Measurements from ENCODE around the gene RSRC1.

The RSRC1 gene

DNA sequence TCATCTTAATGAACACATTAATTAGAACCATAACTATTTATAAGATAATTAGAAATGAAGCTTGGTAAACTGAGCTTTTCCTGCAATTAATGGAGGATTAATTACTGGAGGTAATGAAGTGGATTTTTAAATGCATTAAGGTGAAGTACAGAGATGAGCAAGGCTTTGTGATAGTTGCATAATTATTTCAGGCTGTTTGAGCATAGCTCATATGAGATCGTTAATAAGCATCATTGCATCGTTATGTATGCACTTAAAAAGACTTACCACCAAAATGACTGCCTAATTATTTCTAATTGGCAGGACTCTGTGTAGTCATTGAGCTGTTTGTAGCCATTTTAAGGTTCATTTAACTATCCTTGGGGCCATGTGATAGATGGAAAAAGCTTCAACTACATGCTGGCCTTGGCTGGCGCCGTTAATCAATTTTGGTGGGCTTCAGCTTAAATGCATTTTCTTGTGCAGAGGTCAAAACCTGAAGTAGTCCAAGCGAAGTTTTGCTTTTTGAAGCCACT, 55.3 kb downstream of the RSRC1 start:
- no peaks in the 10 kb centered on the region for H4K20me1 ChIP-seq (ENCODE audit: insufficient read depth, low read length)
- H3K4me3 ChIP-seq (ENCODE audit: low read depth, low read length, poor library complexity, severe bottlenecking), result no peak overlapping the region
- no peak overlapping the region for H3K4me2 ChIP-seq (ENCODE audit: low read length)
- H3K4me1 ChIP-seq (ENCODE audit: insufficient read depth, low read length, severe bottlenecking), result no peaks in the 10 kb centered on the region
- no peaks in the 10 kb centered on the region for H3K27me3 ChIP-seq (ENCODE audit: insufficient read depth, low read length)
- H3K9me3 ChIP-seq (ENCODE audit: low read length), result no peaks in the 10 kb centered on the region
- H3K9ac ChIP-seq (ENCODE audit: low read length), result no peak overlapping the region
- H3K36me3 ChIP-seq (ENCODE audit: insufficient read depth, low read length), result peaks cover 5% of the 10 kb centered on the region; the same call in 1 of the 2 replicates
- no peaks in the 10 kb centered on the region for H3K9me2 ChIP-seq (ENCODE audit: low read depth, low read length)
- H3K79me2 ChIP-seq (ENCODE audit: insufficient read depth, low read length), result peaks cover 11% of the 10 kb centered on the region; the same call in 1 of the 2 replicates
- no peak overlapping the region for H3K27ac ChIP-seq (ENCODE audit: low read depth, low read length, poor library complexity, severe bottlenecking)
- no peaks in the 10 kb centered on the region; the same call in 1 of the 2 replicates for H3F3A ChIP-seq (ENCODE audit: insufficient read depth, low read length)
- H2AFZ ChIP-seq (ENCODE audit: low read length), result no peak overlapping the region
- TF ChIP-seq, protein P1, sequence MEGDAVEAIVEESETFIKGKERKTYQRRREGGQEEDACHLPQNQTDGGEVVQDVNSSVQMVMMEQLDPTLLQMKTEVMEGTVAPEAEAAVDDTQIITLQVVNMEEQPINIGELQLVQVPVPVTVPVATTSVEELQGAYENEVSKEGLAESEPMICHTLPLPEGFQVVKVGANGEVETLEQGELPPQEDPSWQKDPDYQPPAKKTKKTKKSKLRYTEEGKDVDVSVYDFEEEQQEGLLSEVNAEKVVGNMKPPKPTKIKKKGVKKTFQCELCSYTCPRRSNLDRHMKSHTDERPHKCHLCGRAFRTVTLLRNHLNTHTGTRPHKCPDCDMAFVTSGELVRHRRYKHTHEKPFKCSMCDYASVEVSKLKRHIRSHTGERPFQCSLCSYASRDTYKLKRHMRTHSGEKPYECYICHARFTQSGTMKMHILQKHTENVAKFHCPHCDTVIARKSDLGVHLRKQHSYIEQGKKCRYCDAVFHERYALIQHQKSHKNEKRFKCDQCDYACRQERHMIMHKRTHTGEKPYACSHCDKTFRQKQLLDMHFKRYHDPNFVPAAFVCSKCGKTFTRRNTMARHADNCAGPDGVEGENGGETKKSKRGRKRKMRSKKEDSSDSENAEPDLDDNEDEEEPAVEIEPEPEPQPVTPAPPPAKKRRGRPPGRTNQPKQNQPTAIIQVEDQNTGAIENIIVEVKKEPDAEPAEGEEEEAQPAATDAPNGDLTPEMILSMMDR (IDR thresholded peaks at IDR 0.05; ENCODE audit: low read length), result no peak
- TF ChIP-seq EZH2 (IDR thresholded peaks at IDR 0.05; ENCODE audit: borderline replicate concordance, low read length), result no peak

- H4K20me1 ChIP-seq (ENCODE audit: insufficient read depth, low read length), result no peaks in the 10 kb centered on the region
- no peak overlapping the region for H3K4me3 ChIP-seq (ENCODE audit: low read depth, low read length, poor library complexity, severe bottlenecking)
- no peaks in the 10 kb centered on the region for H3K9me3 ChIP-seq (ENCODE audit: low read length)
- no peak overlapping the region for H3K9ac ChIP-seq (ENCODE audit: low read length)
- TF ChIP-seq EZH2 (IDR thresholded peaks at IDR 0.05; ENCODE audit: borderline replicate concordance, low read length), result no peak
- TF ChIP-seq, protein P1 (IDR thresholded peaks at IDR 0.05; ENCODE audit: low read length), result no peak
- H3K4me2 ChIP-seq (ENCODE audit: low read length), result no peak overlapping the region
- H3K27me3 ChIP-seq (ENCODE audit: insufficient read depth, low read length), result no peaks in the 10 kb centered on the region
- no peaks in the 10 kb centered on the region for H3K9me2 ChIP-seq (ENCODE audit: low read depth, low read length)
- H3K4me1 ChIP-seq (ENCODE audit: insufficient read depth, low read length, severe bottlenecking), result no peaks in the 10 kb centered on the region
- H3K79me2 ChIP-seq (ENCODE audit: insufficient read depth, low read length), result peaks cover 11% of the 10 kb centered on the region; the same call in 1 of the 2 replicates
- no peaks in the 10 kb centered on the region; the same call in 1 of the 2 replicates for H3F3A ChIP-seq (ENCODE audit: insufficient read depth, low read length)
- H3K27ac ChIP-seq (ENCODE audit: low read depth, low read length, poor library complexity, severe bottlenecking), result no peak overlapping the region
- peaks cover 5% of the 10 kb centered on the region; the same call in 1 of the 2 replicates for H3K36me3 ChIP-seq (ENCODE audit: insufficient read depth, low read length)
- H2AFZ ChIP-seq (ENCODE audit: low read length), result no peak overlapping the region
Measured at GRCh38 chr3:158165730-158166129, 55.8 kb downstream of the RSRC1 start.

DNA sequence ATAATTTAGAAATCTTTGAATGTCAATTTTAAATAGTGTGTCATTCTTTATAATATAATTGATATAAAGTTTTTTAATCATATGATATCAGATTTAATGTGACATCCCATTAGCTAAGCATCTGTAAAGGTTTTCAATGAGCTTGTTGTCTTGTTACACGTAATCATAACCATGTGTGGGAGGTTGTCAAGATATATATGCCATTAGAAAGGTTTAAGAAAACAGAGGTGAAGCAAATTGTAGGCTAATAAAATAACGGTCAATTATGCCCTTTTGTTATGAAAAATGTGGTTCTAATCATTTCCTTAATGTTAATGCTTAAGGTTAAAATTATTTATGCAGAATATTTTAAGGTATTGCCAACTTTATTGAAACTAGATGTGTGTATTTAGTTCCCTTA, 56.3 kb downstream of the RSRC1 start:
- no peaks in the 10 kb centered on the region for H3K4me1 ChIP-seq (ENCODE audit: insufficient read depth, low read length, severe bottlenecking)
- H3K9ac ChIP-seq (ENCODE audit: low read length), result no peak overlapping the region
- H3F3A ChIP-seq (ENCODE audit: insufficient read depth, low read length), result no peaks in the 10 kb centered on the region
- H3K36me3 ChIP-seq (ENCODE audit: insufficient read depth, low read length), result peaks cover 5% of the 10 kb centered on the region; the same call in 1 of the 2 replicates
- no peak overlapping the region for H2AFZ ChIP-seq (ENCODE audit: low read length)
- H3K27ac ChIP-seq (ENCODE audit: low read depth, low read length, poor library complexity, severe bottlenecking), result no peak overlapping the region
- H3K79me2 ChIP-seq (ENCODE audit: insufficient read depth, low read length), result peaks cover 11% of the 10 kb centered on the region; the same call in 1 of the 2 replicates
- H3K4me3 ChIP-seq (ENCODE audit: low read depth, low read length, poor library complexity, severe bottlenecking), result no peak overlapping the region
- H3K4me2 ChIP-seq (ENCODE audit: low read length), result no peak overlapping the region
- no peak for TF ChIP-seq EZH2 (IDR thresholded peaks at IDR 0.05; ENCODE audit: borderline replicate concordance, low read length)
- TF ChIP-seq, protein P1 (IDR thresholded peaks at IDR 0.05; ENCODE audit: low read length), result no peak
- H3K9me3 ChIP-seq (ENCODE audit: low read length), result no peaks in the 10 kb centered on the region
- H3K9me2 ChIP-seq (ENCODE audit: low read depth, low read length), result no peaks in the 10 kb centered on the region
- no peaks in the 10 kb centered on the region for H4K20me1 ChIP-seq (ENCODE audit: insufficient read depth, low read length)
- no peaks in the 10 kb centered on the region for H3K27me3 ChIP-seq (ENCODE audit: insufficient read depth, low read length)
